Activated CD4-positive, alpha-beta memory T cell treated with anti-CD3 and anti-CD28 coated beads for 36 hours (primary cell): Measurements from ENCODE around the gene CACNB2. TPM values are rescaled to one million over a fixed set of nuclear protein-coding genes. Genes with fewer than 3 reads are reported as not detected.

Source experiments
- CTCF ChIA-PET: fragments of 350-600 bp; sonication (Branson Sonifier 250); formaldehyde crosslinking; loops from one replicate; lab custom pipeline; 2021; ENCODE audit warnings: antibody characterized with exemption, inconsistent platforms; lab: Charles Lee
- POLR2A ChIA-PET: fragments of 350-600 bp; sonication (Branson Sonifier 250); formaldehyde crosslinking; loops from one replicate; lab custom pipeline; 2021; ENCODE audit warnings: antibody characterized with exemption; lab: Charles Lee
- DNase-seq: peaks from one replicate; pipeline ENCODE4 v3.0.0-alpha.2; 2020
- H3K27ac Mint-ChIP-seq: one replicate; pipeline ENCODE4 v1.8.0; 2021; ENCODE audit warnings: mixed read lengths
- H3K27me3 Mint-ChIP-seq: one replicate; pipeline ENCODE4 v1.8.0; 2021; ENCODE audit warnings: mixed read lengths
- H3K36me3 Mint-ChIP-seq: one replicate; pipeline ENCODE4 v1.8.0; 2021; ENCODE audit warnings: mixed read lengths
- H3K4me1 Mint-ChIP-seq: one replicate; pipeline ENCODE4 v1.8.0; 2021; ENCODE audit warnings: low read depth, mixed read lengths
- H3K4me3 Mint-ChIP-seq: one replicate; pipeline ENCODE4 v1.8.0; 2021; ENCODE audit warnings: mild to moderate bottlenecking, mixed read lengths
- H3K9me3 Mint-ChIP-seq: one replicate; pipeline ENCODE4 v1.8.0; 2021; ENCODE audit warnings: mixed read lengths
- intact Hi-C: fragments of 100-400 bp; cut with micrococcal nuclease; formaldehyde crosslinking; loops from one replicate; pipeline ENCODE4 v1.15.1; 2023
- total RNA-seq, 2 experiments: library from RNA; stranded (reverse); gene quantifications; one replicate each; pipeline ENCODE4 v1.2.3, GENCODE V29; 2021

CACNB2 gene
- total RNA-seq, 2 experiments from 2014 or later: not detected

DNA sequence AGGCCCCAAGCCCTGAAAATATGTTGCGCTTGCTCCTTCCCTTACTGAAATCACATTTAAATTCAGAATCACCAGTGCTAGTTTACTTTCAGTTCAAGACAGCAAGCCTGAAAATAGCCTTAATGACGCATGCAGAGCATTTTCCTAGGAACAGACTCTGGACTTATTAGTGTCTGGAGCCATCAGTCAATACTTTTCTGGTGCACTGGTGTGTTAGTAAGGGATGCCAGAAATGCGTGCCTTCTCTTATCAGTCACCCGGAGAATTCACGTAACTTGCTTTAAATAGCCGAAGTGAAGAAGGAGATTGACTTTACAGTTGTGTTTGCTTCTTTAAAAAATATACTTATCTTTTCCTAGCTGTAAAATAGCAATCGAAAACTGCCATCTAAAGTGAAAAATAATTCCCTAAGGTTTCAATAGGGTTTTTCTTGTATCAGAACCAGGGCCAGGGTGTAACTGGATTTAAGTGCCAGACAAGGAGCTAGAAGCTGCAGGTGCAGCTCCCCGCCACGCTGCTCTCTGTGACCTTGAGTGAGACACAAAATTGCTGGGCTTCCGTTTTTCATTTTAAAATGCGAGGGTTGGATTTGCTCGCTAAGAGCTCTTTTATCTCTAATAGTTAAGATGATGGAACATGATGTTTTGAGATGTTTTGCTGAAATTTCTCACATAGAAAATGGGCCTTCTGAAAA, 333.3 kb downstream of the CACNB2 start:
- intact Hi-C loops: no loop called here
- H3K36me3 Mint-ChIP-seq: no peaks in the 10 kb centered on the region
- DNase-seq: no peak
- H3K9me3 Mint-ChIP-seq: no peaks in the 10 kb centered on the region
- H3K4me3 Mint-ChIP-seq: no peak overlapping the region
- POLR2A ChIA-PET: no interaction called here
- no peak overlapping the region for H3K27ac Mint-ChIP-seq
- peaks cover 6% of the 10 kb centered on the region for H3K4me1 Mint-ChIP-seq
- CTCF ChIA-PET: no interaction called here
- no peaks in the 10 kb centered on the region for H3K27me3 Mint-ChIP-seq

DNA sequence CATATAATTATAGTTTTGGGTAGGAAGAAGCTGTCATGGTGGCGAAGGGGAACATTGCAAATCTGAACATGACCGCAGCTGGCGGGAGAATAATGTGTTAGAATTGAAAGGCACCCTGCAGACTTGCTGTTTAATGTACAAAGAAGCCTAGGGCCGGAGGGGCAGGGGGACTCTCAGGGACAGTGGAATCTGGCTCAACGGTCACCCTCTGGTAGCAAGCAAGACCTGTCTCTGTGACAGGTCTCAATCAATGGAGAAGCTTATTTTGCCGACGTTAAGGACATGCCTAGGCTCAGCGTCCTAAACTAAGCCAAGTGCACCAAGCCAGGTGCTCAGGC, 333.9 kb downstream of the CACNB2 start:
- no peak for DNase-seq
- Mint-ChIP-seq H3K27ac (no peak overlapping the region), H3K4me3 (no peak overlapping the region), H3K9me3 (no peaks in the 10 kb centered on the region), H3K4me1 (peaks cover 6% of the 10 kb centered on the region), H3K36me3 (no peaks in the 10 kb centered on the region), H3K27me3 (no peaks in the 10 kb centered on the region)
- ChIA-PET CTCF (no interaction called here), POLR2A (no interaction called here)
- intact Hi-C loops: no loop called here

DNA sequence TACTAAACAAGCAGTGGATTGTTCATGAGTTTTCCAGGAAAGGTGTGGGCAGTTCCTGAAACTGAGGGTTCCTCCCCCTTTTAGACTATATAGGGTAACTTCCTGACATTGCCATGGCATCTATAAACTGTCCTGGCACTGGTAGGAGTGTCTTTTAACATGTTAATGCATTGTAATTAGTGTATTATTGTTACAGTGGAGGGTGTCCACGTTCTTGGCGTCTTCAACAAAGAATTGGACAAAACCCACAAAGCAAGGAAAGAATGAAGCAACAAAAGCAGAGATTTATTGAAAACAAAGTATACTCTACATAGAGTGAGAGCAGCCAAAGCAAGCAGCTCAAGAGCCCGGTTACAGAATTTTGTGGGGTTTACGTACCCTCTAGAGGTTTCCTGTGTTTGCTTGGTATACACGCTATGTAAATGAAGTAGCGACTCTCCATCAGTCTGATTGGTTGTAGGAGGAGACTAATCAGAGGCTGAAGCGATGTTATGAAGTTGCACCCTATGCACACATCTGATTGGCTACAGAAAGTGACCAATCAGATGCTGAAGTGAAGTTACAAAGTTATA, 335.9 kb downstream of the CACNB2 start:
- H3K27me3 Mint-ChIP-seq: no peaks in the 10 kb centered on the region
- H3K9me3 Mint-ChIP-seq: no peaks in the 10 kb centered on the region
- H3K4me1 Mint-ChIP-seq: peaks cover 6% of the 10 kb centered on the region
- no peak overlapping the region for H3K4me3 Mint-ChIP-seq
- CTCF ChIA-PET: no interaction called here
- intact Hi-C loops: no loop called here
- DNase-seq: no peak
- POLR2A ChIA-PET: no interaction called here
- H3K36me3 Mint-ChIP-seq: no peaks in the 10 kb centered on the region
- H3K27ac Mint-ChIP-seq: no peak overlapping the region

DNA sequence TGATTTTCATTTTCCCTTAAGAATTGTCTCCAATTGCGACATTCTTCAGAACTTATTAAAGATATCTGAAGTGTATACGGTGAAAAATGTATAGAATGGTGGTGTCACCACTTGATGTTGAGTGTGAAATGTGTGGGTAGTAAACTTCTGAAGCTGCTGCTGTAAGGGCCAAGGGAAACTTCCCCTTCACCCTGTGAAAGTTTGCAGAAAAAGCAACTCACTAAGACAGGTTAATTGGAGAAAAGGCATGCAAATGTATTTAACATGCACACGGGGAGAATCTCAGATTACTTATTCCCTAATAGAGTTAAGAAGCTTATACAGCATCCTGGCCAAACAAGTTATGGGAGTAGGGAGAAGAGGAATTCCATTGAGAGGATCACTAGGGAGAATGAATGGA, 338.1 kb downstream of the CACNB2 start:
- Mint-ChIP-seq H3K4me1 (no peaks in the 10 kb centered on the region), H3K4me3 (no peak overlapping the region), H3K9me3 (no peaks in the 10 kb centered on the region), H3K36me3 (no peaks in the 10 kb centered on the region), H3K27ac (no peak overlapping the region), H3K27me3 (no peaks in the 10 kb centered on the region)
- DNase-seq: no peak
- CTCF ChIA-PET: no interaction called here
- POLR2A ChIA-PET: no interaction called here
- intact Hi-C loops: no loop called here

DNA sequence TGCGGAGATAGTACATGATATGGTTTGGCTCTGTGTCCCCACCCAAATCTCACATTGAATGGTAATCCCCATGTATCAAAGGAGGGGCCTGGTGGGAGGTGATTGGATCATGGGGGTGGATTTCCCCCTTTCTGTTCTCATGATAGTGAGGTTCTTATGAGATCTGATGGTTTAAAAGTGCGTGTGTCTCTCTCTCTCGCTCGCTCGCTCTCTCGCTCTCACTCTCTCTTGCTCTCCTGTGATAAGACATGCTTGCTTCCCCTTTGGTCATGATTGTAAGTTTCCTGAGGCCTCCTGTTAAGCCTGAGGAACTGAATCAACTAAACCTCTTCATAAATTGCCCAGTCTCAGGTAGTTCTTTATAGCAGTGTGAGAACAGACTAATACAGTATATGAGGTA, 339.3 kb downstream of the CACNB2 start:
- Mint-ChIP-seq H3K4me1 (no peaks in the 10 kb centered on the region), H3K27me3 (no peaks in the 10 kb centered on the region), H3K4me3 (no peak overlapping the region), H3K9me3 (no peaks in the 10 kb centered on the region), H3K36me3 (no peaks in the 10 kb centered on the region), H3K27ac (no peak overlapping the region)
- intact Hi-C loops: no loop called here
- ChIA-PET CTCF (no interaction called here), POLR2A (no interaction called here)
- DNase-seq: no peak

DNA sequence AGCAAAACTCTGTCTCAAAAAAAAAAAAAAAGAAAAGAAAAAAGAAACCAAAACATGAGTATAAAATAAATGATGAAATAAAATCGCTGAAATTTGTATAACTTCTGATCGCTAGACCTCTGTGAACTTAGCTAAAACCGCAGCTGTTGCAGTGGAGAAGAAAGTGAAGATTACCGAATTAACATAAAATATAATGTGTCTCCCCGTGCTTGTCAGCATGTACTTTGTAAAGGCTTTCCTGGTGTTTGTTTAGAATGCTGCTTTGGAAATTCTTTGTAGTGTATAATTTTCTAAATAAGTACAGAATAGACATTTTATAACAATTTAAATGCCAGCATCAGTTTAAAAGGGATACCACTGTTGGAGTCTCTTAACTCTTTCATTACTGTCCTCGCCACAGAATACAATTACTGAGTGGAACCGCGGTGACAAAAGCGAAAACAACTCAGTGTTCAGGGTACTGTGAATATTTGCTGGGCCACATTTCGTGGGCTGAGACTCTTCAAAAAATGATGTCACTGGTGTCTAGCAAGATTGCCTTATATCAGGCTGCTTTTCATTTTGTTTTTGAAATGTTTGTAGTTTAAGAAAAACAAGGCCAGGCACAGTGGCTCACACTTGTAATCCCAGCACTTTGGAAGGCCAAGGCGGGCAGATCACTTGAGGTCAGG, 343.4 kb downstream of the CACNB2 start:
- H3K36me3 Mint-ChIP-seq: no peaks in the 10 kb centered on the region
- H3K4me3 Mint-ChIP-seq: no peak overlapping the region
- DNase-seq: no peak
- ChIA-PET POLR2A (no interaction called here), CTCF (no interaction called here)
- H3K4me1 Mint-ChIP-seq: no peaks in the 10 kb centered on the region
- no peaks in the 10 kb centered on the region for H3K9me3 Mint-ChIP-seq
- intact Hi-C loops: no loop called here
- no peak overlapping the region for H3K27ac Mint-ChIP-seq
- peaks cover 4% of the 10 kb centered on the region for H3K27me3 Mint-ChIP-seq

DNA sequence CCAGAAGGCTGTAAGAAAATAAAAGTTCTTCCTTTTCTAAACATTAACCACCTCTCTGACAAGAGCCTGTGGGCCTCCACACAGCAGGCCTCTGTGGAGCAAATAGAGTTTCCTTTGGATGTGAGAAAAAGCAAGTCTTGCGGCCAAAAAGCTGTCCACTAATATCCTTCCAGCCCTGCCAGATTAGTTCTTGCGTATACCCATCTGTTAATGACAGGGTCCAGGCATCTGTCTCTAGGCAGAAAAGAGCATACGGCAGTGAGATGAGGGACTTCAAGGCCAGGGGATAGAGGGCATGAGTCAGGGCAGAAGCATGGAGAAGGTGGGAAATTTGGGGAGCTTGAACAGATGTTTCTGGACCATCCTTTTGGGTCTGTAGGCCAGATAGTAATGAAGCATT, 346.2 kb downstream of the CACNB2 start:
- H3K27me3 Mint-ChIP-seq: peaks cover 4% of the 10 kb centered on the region
- intact Hi-C loops: no loop called here
- H3K4me1 Mint-ChIP-seq: no peaks in the 10 kb centered on the region
- H3K4me3 Mint-ChIP-seq: no peak overlapping the region
- no peak for DNase-seq
- no peaks in the 10 kb centered on the region for H3K36me3 Mint-ChIP-seq
- ChIA-PET CTCF (no interaction called here), POLR2A (no interaction called here)
- H3K27ac Mint-ChIP-seq: no peak overlapping the region
- no peaks in the 10 kb centered on the region for H3K9me3 Mint-ChIP-seq

DNA sequence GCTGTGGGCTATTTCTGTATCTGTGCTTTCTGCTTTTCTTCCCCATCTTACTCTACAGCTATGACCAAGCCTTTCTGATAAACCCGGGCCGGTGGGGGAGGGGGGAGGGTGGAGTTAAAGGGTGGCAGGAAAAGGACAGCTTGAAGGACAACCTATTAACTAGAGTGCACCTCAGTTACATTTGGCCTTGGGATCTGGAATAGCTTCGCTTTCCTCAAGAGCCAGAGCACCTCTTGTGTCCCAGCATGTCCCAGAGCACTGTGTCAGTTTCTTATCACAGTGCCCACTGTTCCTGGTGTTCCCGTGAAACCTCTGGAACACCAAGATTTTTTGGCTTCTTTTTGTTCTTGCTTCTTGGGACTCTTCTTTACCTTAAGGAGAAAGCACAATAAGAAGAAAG, 350.5 kb downstream of the CACNB2 start:
- DNase-seq: no peak
- Mint-ChIP-seq H3K9me3 (no peaks in the 10 kb centered on the region), H3K4me1 (no peaks in the 10 kb centered on the region), H3K36me3 (no peaks in the 10 kb centered on the region), H3K27me3 (peaks cover 4% of the 10 kb centered on the region), H3K4me3 (no peak overlapping the region), H3K27ac (no peak overlapping the region)
- intact Hi-C loops: no loop called here
- CTCF ChIA-PET: no interaction called here
- POLR2A ChIA-PET: no interaction called here

DNA sequence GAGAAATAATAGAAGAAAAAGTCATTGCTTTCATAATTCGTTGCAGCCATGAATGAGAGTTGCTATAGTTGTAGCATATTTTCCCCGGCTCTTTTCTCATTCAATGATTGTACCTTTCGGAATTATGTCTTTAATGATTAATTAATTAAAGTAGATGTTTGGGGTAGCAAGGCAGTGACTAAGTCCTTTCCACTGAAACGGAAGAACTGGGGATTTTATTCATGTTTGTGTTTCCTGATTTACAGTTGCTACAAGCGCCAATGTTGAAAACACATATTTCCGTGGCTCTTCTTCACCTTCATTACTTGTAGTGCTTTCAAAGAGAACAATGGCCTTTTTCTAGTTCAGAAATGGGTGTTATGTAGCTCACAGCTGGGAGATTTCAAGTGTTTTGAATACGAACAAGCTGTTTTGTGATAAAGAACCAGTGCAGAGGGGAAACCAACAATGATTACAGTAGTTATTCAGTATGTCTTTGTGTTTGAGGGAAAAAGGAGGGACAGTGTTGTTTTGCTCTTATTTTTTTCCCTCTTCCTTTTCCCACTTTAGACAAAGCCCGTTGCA, 357.7 kb downstream of the CACNB2 start:
- DNase-seq: no peak
- ChIA-PET POLR2A (no interaction called here), CTCF (no interaction called here)
- Mint-ChIP-seq H3K4me3 (no peak overlapping the region), H3K36me3 (no peaks in the 10 kb centered on the region), H3K9me3 (no peaks in the 10 kb centered on the region), H3K27ac (no peak overlapping the region), H3K27me3 (no peaks in the 10 kb centered on the region), H3K4me1 (peaks cover 10% of the 10 kb centered on the region)
- intact Hi-C loops: no loop called here

DNA sequence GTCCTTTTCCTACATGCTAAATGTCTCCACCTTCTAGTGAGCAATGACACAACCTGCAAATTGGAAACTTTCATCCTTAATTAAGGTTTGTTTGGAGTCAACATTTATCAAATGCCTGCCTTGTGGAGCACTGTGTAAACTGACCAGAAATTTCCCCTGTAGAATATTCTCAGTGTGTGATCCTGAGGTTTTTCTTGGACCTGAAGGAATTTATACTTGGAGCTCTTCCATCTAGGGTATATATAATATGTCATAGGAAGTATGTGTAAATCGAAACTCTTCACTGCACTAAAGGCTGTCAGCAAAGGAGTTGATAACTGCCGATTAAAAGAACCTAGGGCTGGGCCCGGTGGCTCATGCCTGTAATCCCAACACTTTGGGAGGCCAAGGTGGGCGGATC, 358.8 kb downstream of the CACNB2 start:
- no peak for DNase-seq
- no peaks in the 10 kb centered on the region for H3K27me3 Mint-ChIP-seq
- intact Hi-C loops: no loop called here
- POLR2A ChIA-PET: no interaction called here
- CTCF ChIA-PET: no interaction called here
- no peaks in the 10 kb centered on the region for H3K36me3 Mint-ChIP-seq
- no peak overlapping the region for H3K27ac Mint-ChIP-seq
- H3K4me1 Mint-ChIP-seq: peaks cover 10% of the 10 kb centered on the region
- no peaks in the 10 kb centered on the region for H3K9me3 Mint-ChIP-seq
- no peak overlapping the region for H3K4me3 Mint-ChIP-seq

DNA sequence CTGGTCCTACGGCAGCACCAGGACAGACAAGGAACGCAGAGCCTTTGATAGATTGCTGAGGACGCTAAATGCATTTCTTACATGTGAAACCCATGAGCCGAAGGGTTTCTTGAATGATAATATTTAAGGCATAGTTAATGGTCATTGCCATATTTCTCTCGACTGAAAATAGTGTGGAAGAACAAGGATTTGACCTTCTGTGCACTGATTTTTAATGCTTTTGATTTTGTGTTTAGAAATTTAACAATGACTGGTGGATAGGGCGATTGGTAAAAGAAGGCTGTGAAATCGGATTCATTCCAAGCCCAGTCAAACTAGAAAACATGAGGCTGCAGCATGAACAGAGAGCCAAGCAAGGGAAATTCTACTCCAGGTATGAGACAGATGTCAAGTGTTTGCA, 360.4 kb downstream of the CACNB2 start:
- no peak for DNase-seq
- H3K9me3 Mint-ChIP-seq: no peaks in the 10 kb centered on the region
- H3K36me3 Mint-ChIP-seq: no peaks in the 10 kb centered on the region
- no peak overlapping the region for H3K4me3 Mint-ChIP-seq
- ChIA-PET POLR2A (no interaction called here), CTCF (no interaction called here)
- intact Hi-C loops: loop anchor here (2.0 kb wide), 1 partner anchor 148 kb away; no protein-coding TSS in a partner anchor
- H3K27me3 Mint-ChIP-seq: peaks cover 1% of the 10 kb centered on the region
- H3K27ac Mint-ChIP-seq: no peak overlapping the region
- H3K4me1 Mint-ChIP-seq: peaks cover 10% of the 10 kb centered on the region

DNA sequence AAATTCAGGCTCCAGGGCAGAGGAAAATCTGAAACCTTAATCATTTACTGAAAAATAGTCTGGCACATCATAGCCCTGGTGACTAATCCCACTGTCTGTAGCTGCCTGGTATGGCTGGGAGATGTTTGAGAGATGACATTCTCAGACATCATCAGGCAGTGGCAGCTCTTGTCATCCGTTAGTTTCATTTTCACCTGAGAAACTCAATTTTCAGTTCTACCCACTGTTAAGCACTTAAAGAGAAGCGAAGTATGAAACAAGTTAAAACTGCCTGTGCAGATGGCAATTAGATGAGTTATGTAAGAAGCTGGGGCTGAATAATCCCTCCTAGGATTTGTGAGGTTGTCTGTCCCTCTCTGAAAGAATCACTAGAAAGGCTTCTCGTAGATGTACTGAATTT, 361.0 kb downstream of the CACNB2 start:
- DNase-seq: peak; percentile 18
- ChIA-PET CTCF (no interaction called here), POLR2A (interaction anchor here (0.7 kb wide), 1 partner anchor 59 kb away, joined by 3 read pairs; no protein-coding TSS in a partner anchor)
- Mint-ChIP-seq H3K27ac (no peak overlapping the region), H3K4me3 (no peak overlapping the region), H3K36me3 (no peaks in the 10 kb centered on the region), H3K27me3 (peaks cover 1% of the 10 kb centered on the region), H3K9me3 (no peaks in the 10 kb centered on the region), H3K4me1 (peaks cover 10% of the 10 kb centered on the region)
- intact Hi-C loops: loop anchor here (2.0 kb wide), 1 partner anchor 148 kb away; no protein-coding TSS in a partner anchor
